IPS-NIHi7 (cell line): ENCODE measurements around the gene KRT9.
"Not testable (repeated sequence)": the region's sequence is repeated elsewhere in the genome, so short reads cannot be mapped to it uniquely, and the experiment has no call there.

ENCODE experiments used
- DNase-seq: peaks from one replicate; pipeline ENCODE4 v3.0.0; 2012; ENCODE audit warnings: mixed read lengths; ENCODE audit errors: extremely low spot score

KRT9 gene

GRCh38 chr17:41602524-41602923 is 30.7 kb upstream of the KRT9 start:
- no peak for DNase-seq

GRCh38 chr17:41600318-41600717 is 28.5 kb upstream of the KRT9 start:
- DNase-seq = no peak

DNA sequence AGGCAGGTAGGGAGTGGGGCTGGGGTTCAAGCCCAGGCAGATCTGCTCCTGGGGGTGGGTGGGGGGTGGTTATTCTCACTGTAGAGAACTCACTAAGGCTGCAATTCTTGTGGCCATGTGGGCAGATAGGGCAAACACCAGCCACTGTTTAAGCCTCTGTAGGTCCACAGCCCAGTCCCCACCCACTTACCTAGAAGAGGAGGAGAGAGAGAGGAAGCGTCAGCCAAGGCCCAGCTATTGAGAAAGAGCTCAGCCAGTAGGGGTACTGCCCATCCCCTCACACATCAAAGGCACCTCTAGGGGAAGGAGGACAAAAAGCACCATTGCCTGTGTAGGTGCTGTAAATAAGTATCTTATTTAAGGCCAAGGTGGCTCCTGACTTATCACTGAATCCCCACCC is 27.8 kb upstream of the KRT9 start:
- no peak for DNase-seq

DNA sequence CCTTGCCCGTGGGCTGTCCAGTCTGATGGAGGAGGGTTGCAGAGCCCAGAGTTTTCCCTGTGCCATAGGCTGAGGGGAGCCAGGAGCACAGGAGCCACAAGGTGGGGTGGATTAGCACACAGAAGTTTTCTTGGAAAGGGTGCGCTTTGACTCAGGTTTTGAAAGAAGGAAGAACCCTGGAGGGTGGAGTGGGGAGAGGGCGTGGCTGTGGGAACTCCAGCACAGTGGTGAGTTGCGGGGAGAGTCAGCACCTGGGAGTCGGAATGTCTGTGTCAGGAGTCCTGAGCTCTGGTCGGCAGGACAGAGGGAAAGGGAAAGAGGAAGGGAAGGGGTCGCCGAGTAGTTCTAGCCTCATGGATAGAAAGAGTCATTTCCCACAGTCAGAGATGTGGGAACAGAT is 23.7 kb upstream of the KRT9 start:
- DNase-seq = no peak

GRCh38 chr17:41594363-41594915 is 22.6 kb upstream of the KRT9 start:
- DNase-seq = no peak

GRCh38 chr17:41593306-41593981 is 21.6 kb upstream of the KRT9 start:
- DNase-seq = no peak

GRCh38 chr17:41592601-41593305 is 20.9 kb upstream of the KRT9 start:
- DNase-seq = no peak

GRCh38 chr17:41589301-41589700 is 17.4 kb upstream of the KRT9 start:
- DNase-seq = no peak

GRCh38 chr17:41588126-41588810 is 16.4 kb upstream of the KRT9 start:
- DNase-seq = no peak

- DNase-seq = no peak
These were observed 15.1 kb upstream of the KRT9 start, which contains the start of gene KRT14 for GRCh38 chr17:41586863-41587495. TSS of gene KRT14 (minus strand) at chr17:41586895. CDS start at chr17:41586834, 61 bp downstream.

- DNase-seq = no peak
These were observed 13.6 kb upstream of the KRT9 start for GRCh38 chr17:41585301-41586056.

- DNase-seq = not testable (repeated sequence)
These were observed 12.6 kb upstream of the KRT9 start for GRCh38 chr17:41584331-41584927.

DNA sequence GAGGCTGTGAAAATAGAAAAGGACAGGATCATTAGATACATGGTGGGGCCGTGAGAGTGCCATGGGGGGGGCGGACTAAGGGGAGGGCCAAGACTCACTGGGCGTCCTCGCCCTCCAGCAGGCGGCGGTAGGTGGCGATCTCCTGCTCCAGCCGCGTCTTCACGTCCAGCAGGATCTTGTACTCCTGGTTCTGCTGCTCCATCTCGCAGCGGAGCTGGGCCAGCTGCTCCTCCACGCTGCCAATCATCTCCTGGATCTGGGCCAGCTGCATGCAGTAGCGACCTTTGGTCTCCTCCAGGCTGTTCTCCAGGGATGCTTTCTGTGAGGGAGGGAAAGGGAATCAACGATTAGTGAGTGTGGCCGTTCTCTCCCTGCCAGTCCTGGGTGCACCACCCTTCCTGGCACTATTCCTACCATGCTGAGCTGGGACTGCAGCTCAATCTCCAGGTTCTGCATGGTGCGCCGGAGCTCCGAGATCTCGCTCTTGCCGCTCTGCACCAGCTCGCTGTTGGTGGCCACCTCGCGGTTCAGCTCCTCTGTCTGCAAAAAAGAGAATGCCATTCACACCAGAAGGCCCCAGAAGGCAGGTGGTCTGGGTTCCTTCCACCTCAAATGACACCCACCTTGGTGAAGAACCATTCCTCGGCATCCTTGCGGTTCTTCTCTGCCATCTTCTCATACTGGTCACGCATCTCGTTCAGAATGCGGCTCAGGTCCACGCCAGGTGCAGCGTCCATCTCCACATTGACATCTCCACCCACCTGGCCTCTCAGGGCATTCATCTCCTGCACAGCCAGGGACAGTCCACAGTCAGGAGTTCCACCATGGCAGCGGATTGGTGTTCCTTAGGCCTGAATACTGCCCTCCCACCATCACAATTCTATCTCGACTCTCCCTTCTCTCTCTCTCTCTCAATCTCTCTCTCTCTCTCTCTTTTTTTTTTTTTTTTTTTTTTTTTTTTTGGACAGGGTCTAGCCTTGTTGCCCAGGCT is 11.6 kb upstream of the KRT9 start:
- DNase-seq = no peak

- not testable (repeated sequence) for DNase-seq
These were observed 10.5 kb upstream of the KRT9 start for GRCh38 chr17:41582061-41582968.

DNA sequence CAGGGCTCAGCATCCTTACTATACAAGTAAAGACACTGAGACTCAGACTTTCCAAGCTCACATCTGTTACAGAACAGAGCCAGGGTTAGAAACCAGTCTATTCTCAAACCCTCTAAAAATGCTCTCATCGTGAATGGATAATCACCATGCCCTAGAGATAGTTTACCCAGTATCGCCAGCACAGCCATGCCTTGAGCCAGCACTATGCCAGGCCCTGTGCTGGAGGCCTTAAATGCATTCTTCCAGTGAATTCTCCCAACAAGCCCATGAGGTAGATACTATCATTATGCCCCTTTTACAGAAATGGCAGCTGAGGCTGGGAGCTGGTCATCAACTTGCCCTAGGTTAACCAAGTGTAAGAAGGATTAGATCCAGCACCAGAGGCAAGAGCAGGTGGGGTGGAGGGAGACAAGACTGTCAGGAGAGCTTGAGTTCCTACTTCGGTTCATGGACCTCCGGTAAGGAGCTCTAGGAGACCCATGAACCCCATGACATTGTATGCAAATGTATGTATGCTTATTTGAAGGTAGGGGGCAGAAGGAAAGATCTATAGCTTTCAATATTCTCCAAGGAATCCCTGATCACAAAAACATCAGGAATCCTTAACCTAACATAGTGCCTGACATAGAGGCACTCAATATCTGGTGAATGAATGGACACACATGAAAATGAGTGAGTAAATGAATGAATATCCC is 9.7 kb upstream of the KRT9 start:
- no peak for DNase-seq

DNA sequence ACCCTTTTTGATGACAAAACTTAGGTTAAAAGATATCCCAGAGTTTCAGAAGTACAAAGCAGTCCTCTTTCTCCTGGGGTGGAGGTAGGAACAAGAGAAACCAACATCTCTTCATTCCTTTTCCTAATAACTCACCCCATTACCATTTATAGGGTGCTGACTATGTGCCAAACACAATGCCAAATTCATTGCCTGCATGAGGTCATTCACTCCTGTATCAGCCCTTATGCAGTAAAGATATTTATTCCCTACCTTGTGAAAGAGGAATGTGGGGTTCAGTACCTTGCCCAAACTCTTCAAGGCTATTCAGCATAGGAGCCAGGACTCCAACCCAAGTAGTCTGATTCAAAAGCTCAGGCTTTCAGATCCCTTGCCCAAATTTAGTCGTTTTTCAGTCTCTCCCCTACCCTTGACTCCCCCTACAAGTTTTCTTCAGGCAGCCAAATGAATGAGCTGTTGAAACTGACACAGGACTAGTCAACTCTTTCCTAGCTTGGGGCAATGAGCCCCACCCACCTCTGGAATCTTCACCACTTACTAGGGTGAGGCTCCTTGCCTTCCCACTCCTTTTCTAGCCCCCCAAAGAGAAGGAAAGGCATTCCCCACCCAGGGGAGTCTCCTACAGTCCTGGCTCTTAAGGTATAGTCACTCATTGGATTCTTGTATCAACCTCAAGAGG is 9.0 kb upstream of the KRT9 start:
- DNase-seq = no peak

GRCh38 chr17:41580244-41580575 is 8.4 kb upstream of the KRT9 start:
- DNase-seq = no peak
